GM10266 (cell line): ENCODE results near the gene SPON2.

Experiments
- DNase-seq: peaks from one replicate; pipeline ENCODE4 v3.0.0; 2012; ENCODE audit errors: extremely low spot score
- CTCF ChIP-seq: IDR thresholded peaks from 2 replicates; pipeline ENCODE4 v1.5.1; 2012; ENCODE audit warnings: mild to moderate bottlenecking, low read depth; ENCODE audit not compliant: control insufficient read depth, insufficient read depth; ENCODE audit errors: missing control alignments

Gene SPON2

GRCh38 chr4:1167244-1167949 is 5.0 kb downstream of the SPON2 start:
- peak; percentile 91 for TF ChIP-seq CTCF
- DNase-seq: peak; percentile 90

GRCh38 chr4:1166509-1167243 is 5.7 kb downstream of the SPON2 start:
- no peak for TF ChIP-seq CTCF
- DNase-seq: no peak

- no peak for DNase-seq
- no peak for TF ChIP-seq CTCF
Observed at GRCh38 chr4:1164956-1165545, 7.3 kb downstream of the SPON2 start.

- no peak for DNase-seq
- no peak for TF ChIP-seq CTCF
Observed at GRCh38 chr4:1164444-1164843, 7.9 kb downstream of the SPON2 start.

- TF ChIP-seq CTCF: no peak
- DNase-seq: no peak
Observed at GRCh38 chr4:1164040-1164439, 8.3 kb downstream of the SPON2 start.

GRCh38 chr4:1160351-1160750 is 12.0 kb downstream of the SPON2 start:
- no peak for DNase-seq
- no peak for TF ChIP-seq CTCF

GRCh38 chr4:1156069-1156468 is 16.3 kb downstream of the SPON2 start:
- TF ChIP-seq CTCF: no peak
- DNase-seq: no peak
